GM18505 (cell line): ENCODE results near the gene GARIN5B.

ENCODE experiments used
- ATAC-seq: cut with Tn5 transposase; IDR thresholded peaks from one replicate; pipeline ENCODE4 v1.9.1; 2021; ENCODE audit not compliant: unreplicated experiment
- POLR2A ChIP-seq: IDR thresholded peaks from 4 replicates; pipeline ENCODE4 v1.6.1; 2011; ENCODE audit warnings: borderline replicate concordance; ENCODE audit not compliant: insufficient read depth, insufficient read length; ENCODE audit errors: extremely low read depth

GARIN5B gene

GRCh38 chr19:55372316-55373081 lies 9.4 kb upstream of the GARIN5B start:
- no peak for TF ChIP-seq POLR2A
- ATAC-seq = no peak

GRCh38 chr19:55370305-55370988 lies 7.4 kb upstream of the GARIN5B start, which contains the start of gene IL11:
TSS of gene IL11 (minus strand) at chr19:55370463. CDS start at chr19:55370310, 153 bp downstream.
- no peak for TF ChIP-seq POLR2A
- no peak for ATAC-seq

GRCh38 chr19:55369653-55370304 lies 6.7 kb upstream of the GARIN5B start:
- TF ChIP-seq POLR2A = no peak
- no peak for ATAC-seq

- ATAC-seq = no peak
- TF ChIP-seq POLR2A = no peak
Measured at GRCh38 chr19:55368701-55369563, 5.9 kb upstream of the GARIN5B start.

- ATAC-seq = no peak
- TF ChIP-seq POLR2A = no peak
Measured at GRCh38 chr19:55368106-55368505, 5.0 kb upstream of the GARIN5B start.

- ATAC-seq = no peak
- TF ChIP-seq POLR2A = no peak
Measured at GRCh38 chr19:55366790-55367189, 3.7 kb upstream of the GARIN5B start.

- no peak for ATAC-seq
- TF ChIP-seq POLR2A = no peak
Measured at GRCh38 chr19:55365964-55366363, 2.9 kb upstream of the GARIN5B start.

GRCh38 chr19:55365245-55365644 lies 2.2 kb upstream of the GARIN5B start:
- TF ChIP-seq POLR2A = no peak
- no peak for ATAC-seq

GRCh38 chr19:55362174-55362989 lies 678 bp downstream of the GARIN5B start:
- TF ChIP-seq POLR2A = no peak
- ATAC-seq = no peak

- no peak for ATAC-seq
- TF ChIP-seq POLR2A = no peak
Measured at GRCh38 chr19:55360902-55361301, 2.2 kb downstream of the GARIN5B start.

- no peak for ATAC-seq
- no peak for TF ChIP-seq POLR2A
Measured at GRCh38 chr19:55358943-55359908, 3.8 kb downstream of the GARIN5B start.
